A549 (cell line): ENCODE data around the gene SNRNP70.

Source experiments
- CHD4 ChIP-seq: fragments of 200-600 bp; sonication (generic); IDR thresholded peaks from 2 replicates; pipeline ENCODE4 v1.6.1; 2016; ENCODE audit warnings: antibody characterized with exemption, mild to moderate bottlenecking, borderline replicate concordance
- EP300 ChIP-seq, 2 experiments: fragments of >200 bp; sonication (Bioruptor Twin); formaldehyde crosslinking; IDR thresholded peaks; 2 replicates in 1 of 2; 3 replicates in 1 of 2; pipeline ENCODE4 v1.6.1; 2016 to 2017
- JUNB ChIP-seq: fragments of >200 bp; sonication (Bioruptor Twin); formaldehyde crosslinking; IDR thresholded peaks from 2 replicates; pipeline ENCODE4 v1.6.1; 2016
- MAFK ChIP-seq: fragments of 450-650 bp; IDR thresholded peaks from 2 replicates; pipeline ENCODE4 v1.6.1; 2014; ENCODE audit not compliant: partially characterized antibody
- MAZ ChIP-seq: fragments of 150-350 bp; IDR thresholded peaks from 2 replicates; pipeline ENCODE4 v1.6.1; 2014; ENCODE audit warnings: antibody characterized with exemption, low read depth, low read length, borderline replicate concordance
- NR3C1 ChIP-seq: fragments of >200 bp; sonication (Bioruptor Twin); formaldehyde crosslinking; IDR thresholded peaks from 3 replicates; pipeline ENCODE4 v1.6.1; 2017
- POLR2A ChIP-seq: IDR thresholded peaks from 2 replicates; pipeline ENCODE4 v1.6.1; 2012; ENCODE audit warnings: mild to moderate bottlenecking, low read length
- RAD21 ChIP-seq, 2 experiments: fragments of >200 bp in 1 of 2; sonication (Bioruptor Twin) in 1 of 2; formaldehyde crosslinking in 1 of 2; IDR thresholded peaks in 1 of 2; conservative IDR thresholded peaks in 1 of 2; 2 replicates in 1 of 2; 3 replicates in 1 of 2; pipeline ENCODE4 v1.6.1; 2012 to 2018; ENCODE audit warnings: inconsistent platforms in 1 of 2
- RCOR1 ChIP-seq: fragments of 150-350 bp; IDR thresholded peaks from 2 replicates; pipeline ENCODE4 v1.6.1; 2014; ENCODE audit warnings: antibody characterized with exemption, low read length, low read depth
- RNF2 ChIP-seq: fragments of 200-600 bp; sonication (generic); IDR thresholded peaks from 2 replicates; pipeline ENCODE4 v1.6.1; 2016; ENCODE audit warnings: low read depth, mild to moderate bottlenecking, antibody characterized with exemption, moderate library complexity, borderline replicate concordance
- SMC3 ChIP-seq: fragments of >200 bp; sonication (Bioruptor Twin); formaldehyde crosslinking; IDR thresholded peaks from 3 replicates; pipeline ENCODE4 v1.6.1; 2018; ENCODE audit warnings: inconsistent platforms
- ZFP36 ChIP-seq: fragments of 450-650 bp; IDR thresholded peaks from 2 replicates; pipeline ENCODE4 v1.6.1; 2014; ENCODE audit warnings: borderline replicate concordance; ENCODE audit not compliant: partially characterized antibody
- TF ChIP-seq, protein P1 (sequence below): fragments of >200 bp; sonication (Bioruptor Twin); formaldehyde crosslinking; IDR thresholded peaks from 3 replicates; pipeline ENCODE4 v1.5.1; 2016

DNA sequence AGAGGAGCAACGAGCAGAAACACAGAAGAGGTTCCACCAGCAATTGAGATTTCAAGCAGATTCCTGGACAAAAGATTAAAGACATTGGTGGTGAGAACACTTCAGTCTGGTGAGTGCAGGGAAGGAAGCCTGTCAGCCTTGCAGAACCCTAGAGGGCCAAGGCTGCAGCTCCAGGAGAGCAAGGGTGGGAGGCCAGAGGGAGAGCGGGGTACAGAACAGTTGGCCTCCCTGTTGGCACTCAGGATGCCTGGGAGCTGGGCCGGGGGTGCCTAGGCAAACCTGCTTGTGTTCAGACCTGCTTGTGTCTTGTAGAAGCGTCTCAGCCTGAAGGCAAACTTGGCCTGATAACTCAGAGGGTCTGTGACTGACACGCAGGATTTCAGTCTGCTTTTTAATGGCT lies 23.8 kb downstream of the SNRNP70 start:
- TF ChIP-seq, protein P1, sequence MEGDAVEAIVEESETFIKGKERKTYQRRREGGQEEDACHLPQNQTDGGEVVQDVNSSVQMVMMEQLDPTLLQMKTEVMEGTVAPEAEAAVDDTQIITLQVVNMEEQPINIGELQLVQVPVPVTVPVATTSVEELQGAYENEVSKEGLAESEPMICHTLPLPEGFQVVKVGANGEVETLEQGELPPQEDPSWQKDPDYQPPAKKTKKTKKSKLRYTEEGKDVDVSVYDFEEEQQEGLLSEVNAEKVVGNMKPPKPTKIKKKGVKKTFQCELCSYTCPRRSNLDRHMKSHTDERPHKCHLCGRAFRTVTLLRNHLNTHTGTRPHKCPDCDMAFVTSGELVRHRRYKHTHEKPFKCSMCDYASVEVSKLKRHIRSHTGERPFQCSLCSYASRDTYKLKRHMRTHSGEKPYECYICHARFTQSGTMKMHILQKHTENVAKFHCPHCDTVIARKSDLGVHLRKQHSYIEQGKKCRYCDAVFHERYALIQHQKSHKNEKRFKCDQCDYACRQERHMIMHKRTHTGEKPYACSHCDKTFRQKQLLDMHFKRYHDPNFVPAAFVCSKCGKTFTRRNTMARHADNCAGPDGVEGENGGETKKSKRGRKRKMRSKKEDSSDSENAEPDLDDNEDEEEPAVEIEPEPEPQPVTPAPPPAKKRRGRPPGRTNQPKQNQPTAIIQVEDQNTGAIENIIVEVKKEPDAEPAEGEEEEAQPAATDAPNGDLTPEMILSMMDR = no peak
- TF ChIP-seq POLR2A (no peak), SMC3 (no peak), MAFK (no peak), RCOR1 (no peak), NR3C1 (no peak), JUNB (no peak), ZFP36 (no peak), RAD21 (conservative IDR thresholded peaks at IDR 0.05 in 1 of 2, IDR thresholded peaks at IDR 0.05 in 1 of 2) (no peak), RNF2 (no peak), EP300 (IDR thresholded peaks at IDR 0.05) (no peak), CHD4 (no peak), MAZ (no peak)
